ENCODE data around the gene UPF2. TPM values are rescaled to one million over a fixed set of nuclear protein-coding genes. Genes with fewer than 3 reads are reported as not detected.

Gene UPF2
- total and polyA plus RNA-seq, 2 donors (not counting 1 experiment from before 2014, with no cell fraction given), result 8.9 to 60.0 TPM

DNA sequence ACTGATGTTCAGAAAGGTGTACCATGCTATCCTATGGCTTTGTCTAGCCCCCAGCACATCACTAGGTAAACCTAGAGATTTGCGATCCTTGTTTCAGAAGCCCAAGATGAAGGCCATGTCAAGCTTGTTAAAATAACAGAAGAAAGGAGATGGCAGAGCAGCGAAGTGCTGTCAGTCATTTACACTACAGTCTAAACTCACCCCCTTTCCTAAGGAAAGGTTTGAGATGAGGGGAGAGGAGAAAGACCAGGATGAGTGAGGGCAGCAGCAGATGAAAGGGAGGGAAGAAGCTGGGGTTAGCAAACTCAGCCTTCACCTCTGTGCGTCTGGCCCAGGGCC lies 144.6 kb downstream of the UPF2 start:
- no peak overlapping the region for H3K27ac ChIP-seq (ENCODE audit: low read length in 2 of 2)
- H3K79me2 ChIP-seq (ENCODE audit: control insufficient read depth, insufficient read depth, low read length), result no peaks in the 10 kb centered on the region
- H3K4me3 ChIP-seq (ENCODE audit: control extremely low read depth in 1 of 5, extremely low read depth in 1 of 5, insufficient read depth in 1 of 5, low read depth in 2 of 5, low read length in 4 of 5), result no peak overlapping the region
- Mint-ChIP-seq H3K9me3 (ENCODE audit: insufficient read depth) (no peaks in the 10 kb centered on the region), H3K4me3 (no peak overlapping the region), H3K4me1 (no peaks in the 10 kb centered on the region), H3K27me3 (no peaks in the 10 kb centered on the region), H3K27ac (no peak overlapping the region)
- H3K9me3 ChIP-seq (ENCODE audit: control extremely low read depth in 1 of 3, control insufficient read depth in 2 of 3, insufficient read depth in 1 of 3, low read length in 2 of 3), result peaks cover 0 to 9% (median 0%) of the 10 kb centered on the region in 3 donors
- TF ChIP-seq, protein P1, sequence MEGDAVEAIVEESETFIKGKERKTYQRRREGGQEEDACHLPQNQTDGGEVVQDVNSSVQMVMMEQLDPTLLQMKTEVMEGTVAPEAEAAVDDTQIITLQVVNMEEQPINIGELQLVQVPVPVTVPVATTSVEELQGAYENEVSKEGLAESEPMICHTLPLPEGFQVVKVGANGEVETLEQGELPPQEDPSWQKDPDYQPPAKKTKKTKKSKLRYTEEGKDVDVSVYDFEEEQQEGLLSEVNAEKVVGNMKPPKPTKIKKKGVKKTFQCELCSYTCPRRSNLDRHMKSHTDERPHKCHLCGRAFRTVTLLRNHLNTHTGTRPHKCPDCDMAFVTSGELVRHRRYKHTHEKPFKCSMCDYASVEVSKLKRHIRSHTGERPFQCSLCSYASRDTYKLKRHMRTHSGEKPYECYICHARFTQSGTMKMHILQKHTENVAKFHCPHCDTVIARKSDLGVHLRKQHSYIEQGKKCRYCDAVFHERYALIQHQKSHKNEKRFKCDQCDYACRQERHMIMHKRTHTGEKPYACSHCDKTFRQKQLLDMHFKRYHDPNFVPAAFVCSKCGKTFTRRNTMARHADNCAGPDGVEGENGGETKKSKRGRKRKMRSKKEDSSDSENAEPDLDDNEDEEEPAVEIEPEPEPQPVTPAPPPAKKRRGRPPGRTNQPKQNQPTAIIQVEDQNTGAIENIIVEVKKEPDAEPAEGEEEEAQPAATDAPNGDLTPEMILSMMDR (IDR thresholded peaks at IDR 0.05), result no peak
- no peak for TF ChIP-seq EZH2 (IDR thresholded peaks at IDR 0.05; ENCODE audit: borderline replicate concordance, insufficient read depth, low read depth, low read length, poor library complexity, severe bottlenecking)
- H3K36me3 ChIP-seq (replicated peaks in 1 of 2; ENCODE audit: control extremely low read depth in 1 of 2, control insufficient read depth in 1 of 2, extremely low read depth in 1 of 2, insufficient read depth in 2 of 2, low read length in 1 of 2), result no peaks in the 10 kb centered on the region
- H3K27me3 ChIP-seq (replicated peaks in 1 of 4; ENCODE audit: control extremely low read depth in 1 of 4, control insufficient read depth in 3 of 4, insufficient read depth in 4 of 4, low read length in 3 of 4), result no peaks in the 10 kb centered on the region
- H2AFZ ChIP-seq (ENCODE audit: insufficient read depth, low read depth, low read length, poor library complexity, severe bottlenecking), result no peak overlapping the region
- H3K9ac ChIP-seq (ENCODE audit: low read length), result no peak overlapping the region
- intact Hi-C loops (cut with micrococcal nuclease), result no loop called here
- no peak for DNase-seq
- no peaks in the 10 kb centered on the region for H3K4me1 ChIP-seq (ENCODE audit: control insufficient read depth in 2 of 2, insufficient read depth in 2 of 2, low read length in 2 of 2)
- H4K20me1 ChIP-seq (ENCODE audit: control insufficient read depth, insufficient read depth, low read length, poor library complexity, severe bottlenecking), result no peaks in the 10 kb centered on the region
- ChIA-PET POLR2A (no interaction called here), CTCF (no interaction called here)
- WGBS (ENCODE audit: insufficient coverage), result no CpG with 5 or more reads among the region's 3 CpGs
- no peak for ATAC-seq (ENCODE audit: low read depth)
- H3K4me2 ChIP-seq (replicated peaks; ENCODE audit: low read depth, low read length, poor library complexity, severe bottlenecking), result no peak overlapping the region

DNA sequence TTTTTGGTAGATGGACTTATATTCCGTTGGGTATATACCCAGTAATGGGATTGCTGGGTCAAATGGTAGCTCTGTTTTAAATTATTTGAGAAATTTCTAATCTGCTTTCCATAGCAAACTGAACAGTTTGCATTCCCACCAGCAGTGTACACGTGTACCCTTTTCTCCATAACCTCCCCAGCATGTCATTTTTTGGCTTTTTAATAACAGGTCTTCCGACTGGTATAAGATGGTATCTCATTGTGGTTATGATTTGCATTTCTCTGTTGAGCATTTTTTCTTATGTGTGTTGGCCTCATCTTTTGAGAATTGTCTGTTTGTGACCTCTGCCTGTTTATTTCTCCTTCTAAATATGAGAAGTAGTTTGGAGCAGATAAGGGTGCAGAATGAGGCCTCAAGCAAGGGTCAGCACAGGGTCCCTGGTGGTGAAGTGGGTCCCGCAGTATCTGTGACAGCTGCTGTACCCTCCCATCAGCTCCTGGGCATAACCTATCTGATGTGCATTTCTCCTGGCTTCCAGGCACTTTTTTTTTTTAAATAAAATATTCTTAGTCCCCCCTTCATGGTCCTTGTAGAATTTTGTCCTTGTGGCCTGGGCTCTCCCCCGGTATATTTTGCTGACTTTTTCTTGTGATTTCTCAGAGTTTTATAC lies 145.9 kb downstream of the UPF2 start:
- ChIA-PET POLR2A (interaction anchor here (0.7 kb wide), 1 partner anchor 985 kb away, joined by 5 read pairs; no protein-coding TSS in a partner anchor), CTCF (interaction anchor here (0.7 kb wide), 1 partner anchor 499 kb away, joined by 3 read pairs; no protein-coding TSS in a partner anchor)
- Mint-ChIP-seq H3K4me1 (no peaks in the 10 kb centered on the region), H3K9me3 (ENCODE audit: insufficient read depth) (no peaks in the 10 kb centered on the region), H3K27ac (no peak overlapping the region), H3K4me3 (no peak overlapping the region), H3K27me3 (no peaks in the 10 kb centered on the region)
- Histone ChIP-seq H3K9ac (ENCODE audit: low read length) (no peak overlapping the region), H3K27me3 (replicated peaks in 1 of 4; ENCODE audit: control extremely low read depth in 1 of 4, control insufficient read depth in 3 of 4, insufficient read depth in 4 of 4, low read length in 3 of 4) (no peaks in the 10 kb centered on the region), H2AFZ (ENCODE audit: insufficient read depth, low read depth, low read length, poor library complexity, severe bottlenecking) (no peak overlapping the region), H3K4me3 (ENCODE audit: control extremely low read depth in 1 of 5, extremely low read depth in 1 of 5, insufficient read depth in 1 of 5, low read depth in 2 of 5, low read length in 4 of 5) (no peak overlapping the region), H3K4me1 (ENCODE audit: control insufficient read depth in 2 of 2, insufficient read depth in 2 of 2, low read length in 2 of 2) (no peaks in the 10 kb centered on the region), H3K36me3 (replicated peaks in 1 of 2; ENCODE audit: control extremely low read depth in 1 of 2, control insufficient read depth in 1 of 2, extremely low read depth in 1 of 2, insufficient read depth in 2 of 2, low read length in 1 of 2) (no peaks in the 10 kb centered on the region), H3K4me2 (replicated peaks; ENCODE audit: low read depth, low read length, poor library complexity, severe bottlenecking) (no peak overlapping the region), H3K9me3 (ENCODE audit: control extremely low read depth in 1 of 3, control insufficient read depth in 2 of 3, insufficient read depth in 1 of 3, low read length in 2 of 3) (peaks cover 0 to 9% (median 0%) of the 10 kb centered on the region in 3 donors), H3K79me2 (ENCODE audit: control insufficient read depth, insufficient read depth, low read length) (no peaks in the 10 kb centered on the region), H3K27ac (ENCODE audit: low read length in 2 of 2) (no peak overlapping the region), H4K20me1 (ENCODE audit: control insufficient read depth, insufficient read depth, low read length, poor library complexity, severe bottlenecking) (no peaks in the 10 kb centered on the region)
- DNase-seq (no peak), ATAC-seq (ENCODE audit: low read depth) (no peak)
- no peak for TF ChIP-seq EZH2 (IDR thresholded peaks at IDR 0.05; ENCODE audit: borderline replicate concordance, insufficient read depth, low read depth, low read length, poor library complexity, severe bottlenecking)
- TF ChIP-seq, protein P1 (IDR thresholded peaks at IDR 0.05), result no peak
- intact Hi-C loops (cut with micrococcal nuclease), result no loop called here
- 86% methylated on average over 2 of the region's 5 CpGs for WGBS (ENCODE audit: insufficient coverage)

Data from B cell (primary cell).